ENCODE results near the gene DAP.
"Not testable (repeated sequence)": the region's sequence is repeated elsewhere in the genome, so short reads cannot be mapped to it uniquely, and the experiment has no call there.

The DAP gene

GRCh38 chr5:10667431-10668057 lies 93.5 kb downstream of the DAP start:
- no peak for DNase-seq

- DNase-seq, result no peak
Observed at GRCh38 chr5:10666531-10667299, 94.3 kb downstream of the DAP start.

GRCh38 chr5:10665799-10666198 lies 95.2 kb downstream of the DAP start:
- no peak for DNase-seq

GRCh38 chr5:10664180-10664769 lies 96.8 kb downstream of the DAP start:
- DNase-seq, result not testable (repeated sequence)

GRCh38 chr5:10663489-10664179 lies 97.4 kb downstream of the DAP start:
- no peak for DNase-seq

GRCh38 chr5:10662661-10663488 lies 98.2 kb downstream of the DAP start:
- DNase-seq, result no peak

- no peak for DNase-seq
Observed at GRCh38 chr5:10662083-10662482, 99.0 kb downstream of the DAP start.

- no peak for DNase-seq
Observed at GRCh38 chr5:10661401-10661800, 99.6 kb downstream of the DAP start.

- no peak for DNase-seq
Observed at GRCh38 chr5:10660720-10661387, 100.2 kb downstream of the DAP start.

GRCh38 chr5:10660135-10660534 lies 100.9 kb downstream of the DAP start:
- no peak for DNase-seq

- DNase-seq, result no peak
Observed at GRCh38 chr5:10658265-10658664, 102.8 kb downstream of the DAP start.

- DNase-seq, result no peak
Observed at GRCh38 chr5:10655972-10656830, 104.8 kb downstream of the DAP start.

GRCh38 chr5:10655161-10655971 lies 105.7 kb downstream of the DAP start:
- DNase-seq, result peak; percentile 25

- no peak for DNase-seq
Observed at GRCh38 chr5:10654566-10654965, 106.5 kb downstream of the DAP start.

GRCh38 chr5:10653751-10654400 lies 107.2 kb downstream of the DAP start:
- no peak for DNase-seq

GRCh38 chr5:10653043-10653442 lies 108.0 kb downstream of the DAP start:
- DNase-seq, result no peak

GRCh38 chr5:10652606-10653005 lies 108.4 kb downstream of the DAP start:
- no peak for DNase-seq

- no peak for DNase-seq
Observed at GRCh38 chr5:10652151-10652550, 108.9 kb downstream of the DAP start.

GRCh38 chr5:10649666-10650380 lies 111.2 kb downstream of the DAP start:
- DNase-seq, result no peak

Data from NCI-H345 (cell line).